ENCODE data around the gene PPM1F. TPM values are rescaled to one million over a fixed set of nuclear protein-coding genes. Genes with fewer than 3 reads are reported as not detected.

PPM1F gene
- total RNA-seq, 1 experiment from 2014 or later, result 21.1 TPM

- Histone ChIP-seq H3K56ac (ENCODE audit: insufficient read length, low read depth, low read length) (no peak overlapping the region), H3K23ac (ENCODE audit: insufficient read length, low read depth, low read length) (no peak overlapping the region), H4K8ac (replicated peaks; ENCODE audit: insufficient read length, low read depth, low read length) (no peak overlapping the region), H3K4me2 (ENCODE audit: insufficient read depth, insufficient read length, low read length) (no peak overlapping the region), H3K14ac (ENCODE audit: insufficient read depth, low read length) (no peak overlapping the region), H2BK15ac (ENCODE audit: low read depth, low read length) (no peak overlapping the region), H2BK20ac (ENCODE audit: low read depth, low read length, poor library complexity, severe bottlenecking) (no peak overlapping the region), H3K79me1 (ENCODE audit: insufficient read depth, low read depth, low read length, poor library complexity, severe bottlenecking) (no peaks in the 10 kb centered on the region), H3K9me3 (ENCODE audit: control insufficient read depth, low read depth, low read length) (no peaks in the 10 kb centered on the region), H3K27me3 (ENCODE audit: insufficient read depth, low read length) (no peaks in the 10 kb centered on the region), H3K23me2 (ENCODE audit: insufficient read length, low read depth, low read length, poor library complexity, severe bottlenecking) (peaks cover 4% of the 10 kb centered on the region), H2AFZ (ENCODE audit: low read length) (no peak overlapping the region), H4K91ac (ENCODE audit: insufficient read length, low read depth, low read length) (no peak overlapping the region), H2BK5ac (ENCODE audit: insufficient read length, low read length) (no peak overlapping the region), H4K20me1 (ENCODE audit: control insufficient read depth, insufficient read depth, insufficient read length) (no peaks in the 10 kb centered on the region), H3K4me1 (ENCODE audit: insufficient read depth, low read length) (no peaks in the 10 kb centered on the region), H3T11ph (ENCODE audit: low read length) (no peak overlapping the region), H2AK5ac (ENCODE audit: insufficient read length, low read length) (no peak overlapping the region), H3K27ac (ENCODE audit: insufficient read length, low read depth, low read length) (no peak overlapping the region), H2BK120ac (ENCODE audit: low read depth, low read length, poor library complexity, severe bottlenecking) (no peak overlapping the region), H3K9ac (ENCODE audit: extremely low read depth, insufficient read length, low read length) (no peak overlapping the region), H4K5ac (ENCODE audit: insufficient read length, low read depth, low read length) (no peak overlapping the region), H3K18ac (ENCODE audit: insufficient read length, low read depth, low read length) (no peak overlapping the region), H3K79me2 (ENCODE audit: insufficient read depth, low read length) (no peaks in the 10 kb centered on the region), H3K4ac (ENCODE audit: low read depth, low read length) (no peak overlapping the region), H2BK12ac (ENCODE audit: insufficient read length, low read depth, low read length) (no peak overlapping the region)
- Mint-ChIP-seq H3K4me1 (peaks cover 13 to 17% of the 10 kb centered on the region in 2 experiments), H3K9me3 (no peaks in the 10 kb centered on the region), H3K27me3 (ENCODE audit: low read depth) (no peaks in the 10 kb centered on the region), H3K27ac (no peak overlapping the region), H3K36me3 (ENCODE audit: insufficient read depth in 1 of 3, low read depth in 3 of 3) (peaks cover 6 to 31% (median 29%) of the 10 kb centered on the region in 3 experiments; a peak in 6 of 7 replicates), H3K4me3 (no peak overlapping the region)
- no CpG with 5 or more reads among the region's 19 CpGs for WGBS (ENCODE audit: extremely low coverage, insufficient read length, low lambda C conversion rate)
- no peak for DNase-seq
- no peak for TF ChIP-seq CTCF (conservative IDR thresholded peaks at IDR 0.05)
These were observed 18.7 kb downstream of the PPM1F start for GRCh38 chr22:21933910-21934309.

Data from H9 (cell line).